HL-60 (cell line): ENCODE results near the gene RYR2.

Source experiments
- DNase-seq, 2 experiments: peaks; one replicate each; pipeline ENCODE4 v3.0.0-alpha.2; 2010 to 2020; ENCODE audit warnings: low read depth in 1 of 2, low spot score in 1 of 2
- H3K27ac ChIP-seq: fragments of 250-450 bp; sonication (Bioruptor Pico); replicated peaks from 2 replicates; pipeline ENCODE4 v1.5.1; 2020; ENCODE audit warnings: mild to moderate bottlenecking, moderate library complexity
- H3K27me3 ChIP-seq: fragments of 250-450 bp; sonication (Bioruptor Pico); 2 replicates; pipeline ENCODE4 v1.5.1; 2021; ENCODE audit warnings: mild to moderate bottlenecking, moderate library complexity; ENCODE audit not compliant: insufficient read depth, poor library complexity, severe bottlenecking
- H3K4me3 ChIP-seq: replicated peaks from 2 replicates; pipeline ENCODE4 v1.5.1; 2011; ENCODE audit warnings: mild to moderate bottlenecking, control low read depth, low read length; ENCODE audit not compliant: insufficient read depth
- CTCF ChIP-seq: IDR thresholded peaks from one replicate; pipeline ENCODE4 v1.5.1; 2011; ENCODE audit warnings: low read length, control low read depth, inconsistent platforms; ENCODE audit not compliant: insufficient read depth
- GABPA ChIP-seq: IDR thresholded peaks from 2 replicates; pipeline ENCODE4 v1.6.1; 2012; ENCODE audit warnings: low read depth
- POLR2AphosphoS5 ChIP-seq: IDR thresholded peaks from 2 replicates; pipeline ENCODE4 v1.6.1; 2012; ENCODE audit warnings: low read depth
- REST ChIP-seq: IDR thresholded peaks from 2 replicates; pipeline ENCODE4 v1.6.1; 2012; ENCODE audit warnings: low read depth; ENCODE audit not compliant: insufficient replicate concordance
- SPI1 ChIP-seq: IDR thresholded peaks from 2 replicates; pipeline ENCODE4 v1.6.1; 2012; ENCODE audit warnings: low read depth, mild to moderate bottlenecking, borderline replicate concordance

Gene RYR2

GRCh38 chr1:237578540-237578939, 536.6 kb downstream of the RYR2 start:
- Histone ChIP-seq H3K27me3 (no peaks in the 10 kb centered on the region), H3K4me3 (no peak overlapping the region), H3K27ac (no peak overlapping the region)
- no peak for TF ChIP-seq CTCF
- no peak for TF ChIP-seq SPI1
- TF ChIP-seq POLR2AphosphoS5: no peak
- TF ChIP-seq REST: no peak
- no peak for TF ChIP-seq GABPA
- DNase-seq: no peak

GRCh38 chr1:237580726-237581125, 538.7 kb downstream of the RYR2 start:
- TF ChIP-seq CTCF (no peak), REST (no peak)
- no peak overlapping the region for H3K4me3 ChIP-seq
- no peak overlapping the region for H3K27ac ChIP-seq
- no peaks in the 10 kb centered on the region for H3K27me3 ChIP-seq
- DNase-seq: no peak

GRCh38 chr1:237583270-237583669, 541.3 kb downstream of the RYR2 start:
- TF ChIP-seq REST (no peak), POLR2AphosphoS5 (no peak), SPI1 (no peak), CTCF (no peak), GABPA (no peak)
- Histone ChIP-seq H3K27me3 (no peaks in the 10 kb centered on the region), H3K27ac (no peak overlapping the region), H3K4me3 (no peak overlapping the region)
- no peak for DNase-seq
